Measurements from ENCODE around the gene GPR31.

The GPR31 gene

GRCh38 chr6:167116109-167116837 is 41.5 kb downstream of the GPR31 start:
- DNase-seq = no peak

- DNase-seq = no peak
These were observed 42.7 kb downstream of the GPR31 start for GRCh38 chr6:167115054-167115453.

GRCh38 chr6:167113935-167114910 is 43.6 kb downstream of the GPR31 start:
- DNase-seq = no peak

- no peak for DNase-seq
These were observed 44.6 kb downstream of the GPR31 start for GRCh38 chr6:167113047-167113754.

- no peak for DNase-seq
These were observed 45.4 kb downstream of the GPR31 start for GRCh38 chr6:167112421-167112820.

GRCh38 chr6:167111597-167111996 is 46.2 kb downstream of the GPR31 start:
- no peak for DNase-seq

- no peak for DNase-seq
These were observed 48.1 kb downstream of the GPR31 start for GRCh38 chr6:167109651-167110050.

GRCh38 chr6:167108278-167108677 is 49.5 kb downstream of the GPR31 start:
- DNase-seq = no peak

- no peak for DNase-seq
These were observed 50.0 kb downstream of the GPR31 start for GRCh38 chr6:167107787-167108186.

- DNase-seq = no peak
These were observed 51.4 kb downstream of the GPR31 start for GRCh38 chr6:167106406-167106805.
